Mucosa of rectum (tissue), 2 donors: Measurements from ENCODE around the gene SPEF2.
"Not testable (repeated sequence)": the region's sequence is repeated elsewhere in the genome, so short reads cannot be mapped to it uniquely, and the experiment has no call there.

ENCODE experiments used
- H3K27ac ChIP-seq, 2 donors: one replicate each; pipeline ENCODE4 v1.7.0; 2013; ENCODE audit warnings: inconsistent platforms in 2 of 2, low read depth in 2 of 2, low read length in 2 of 2
- H3K27me3 ChIP-seq, 2 donors: one replicate each; pipeline ENCODE4 v1.7.0; 2013; ENCODE audit warnings: low read length in 2 of 2; ENCODE audit not compliant: control insufficient read depth in 2 of 2, insufficient read depth in 2 of 2
- H3K36me3 ChIP-seq, 2 donors: one replicate each; pipeline ENCODE4 v1.7.0; 2013; ENCODE audit warnings: low read length in 2 of 2; ENCODE audit not compliant: control insufficient read depth in 2 of 2, insufficient read depth in 2 of 2
- H3K4me1 ChIP-seq, 2 donors: one replicate each; pipeline ENCODE4 v1.7.0; 2013; ENCODE audit warnings: low read length in 2 of 2, mild to moderate bottlenecking in 1 of 2; ENCODE audit not compliant: control insufficient read depth in 2 of 2, insufficient read depth in 2 of 2
- H3K4me3 ChIP-seq, 2 donors: one replicate each; pipeline ENCODE4 v1.7.0; 2013; ENCODE audit warnings: low read length in 2 of 2
- H3K9ac ChIP-seq, 2 donors: one replicate each; pipeline ENCODE4 v1.7.0; 2013; ENCODE audit warnings: low read length in 2 of 2, low read depth in 1 of 2, mild to moderate bottlenecking in 1 of 2
- H3K9me3 ChIP-seq, 2 donors: one replicate each; pipeline ENCODE4 v1.7.0; 2013; ENCODE audit warnings: low read length in 2 of 2; ENCODE audit not compliant: control insufficient read depth in 2 of 2
- donor health status: healthy.
- donor health status: Normal muscosa, but diverticular disease.

SPEF2 gene

GRCh38 chr5:35672296-35672655, 54.6 kb downstream of the SPEF2 start:
- H3K27ac ChIP-seq, H3K9ac ChIP-seq, H3K4me1 ChIP-seq, H3K9me3 ChIP-seq, H3K36me3 ChIP-seq, H3K4me3 ChIP-seq, H3K27me3 ChIP-seq: not testable (repeated sequence)

- no peaks in the 10 kb centered on the region for H3K9me3 ChIP-seq
- no peaks in the 10 kb centered on the region for H3K4me1 ChIP-seq
- no peak overlapping the region for H3K4me3 ChIP-seq
- H3K36me3 ChIP-seq = no peaks in the 10 kb centered on the region
- H3K27me3 ChIP-seq = no peaks in the 10 kb centered on the region
- no peak overlapping the region for H3K9ac ChIP-seq
- H3K27ac ChIP-seq = no peak overlapping the region
These were observed 55.3 kb downstream of the SPEF2 start for GRCh38 chr5:35672995-35673394.

GRCh38 chr5:35674049-35674448, 56.4 kb downstream of the SPEF2 start:
- Histone ChIP-seq H3K9ac (no peak overlapping the region), H3K27ac (no peak overlapping the region), H3K9me3 (no peaks in the 10 kb centered on the region), H3K27me3 (no peaks in the 10 kb centered on the region), H3K4me1 (no peaks in the 10 kb centered on the region), H3K36me3 (no peaks in the 10 kb centered on the region), H3K4me3 (no peak overlapping the region)

DNA sequence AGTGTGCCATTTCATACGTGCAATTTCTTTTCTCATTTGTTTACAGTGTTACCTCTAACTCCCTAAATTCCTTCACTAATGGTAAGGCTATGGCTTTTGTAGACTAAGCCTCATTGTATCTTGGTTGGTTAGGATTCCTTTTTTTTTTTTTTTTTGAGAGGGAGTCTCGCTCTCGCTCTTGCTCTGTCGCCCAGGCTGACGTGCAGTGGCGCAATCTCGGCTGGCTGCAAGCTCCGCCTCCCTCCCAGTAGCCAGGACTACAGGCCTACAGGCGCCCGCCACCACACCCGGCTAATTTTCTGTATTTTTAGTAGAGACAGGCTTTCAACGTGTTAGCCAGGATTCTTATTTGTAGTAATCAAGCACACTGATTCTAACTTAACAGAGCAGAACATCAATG, 57.7 kb downstream of the SPEF2 start:
- Histone ChIP-seq H3K4me3 (no peak overlapping the region), H3K9me3 (no peaks in the 10 kb centered on the region), H3K4me1 (no peaks in the 10 kb centered on the region), H3K9ac (no peak overlapping the region), H3K27ac (no peak overlapping the region), H3K27me3 (no peaks in the 10 kb centered on the region), H3K36me3 (no peaks in the 10 kb centered on the region)

DNA sequence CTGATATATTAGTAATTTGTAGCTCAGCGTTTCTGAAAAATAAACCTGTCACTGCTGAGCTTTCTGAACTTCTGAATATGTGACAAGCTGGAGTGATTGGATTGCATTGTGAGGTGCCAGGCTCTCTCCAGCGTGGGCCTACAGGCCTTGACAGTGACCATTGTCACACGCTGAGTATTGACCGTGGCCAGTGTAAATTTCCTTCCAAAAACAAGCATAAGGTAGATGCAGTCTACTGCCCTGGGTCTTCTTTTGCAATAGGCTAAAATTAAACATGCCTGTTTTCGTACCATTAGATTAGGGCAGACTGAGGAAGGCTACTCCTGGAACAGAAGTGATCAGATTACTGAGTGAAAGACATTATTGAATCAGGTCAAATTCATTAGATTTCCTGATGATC, 60.2 kb downstream of the SPEF2 start:
- no peaks in the 10 kb centered on the region for H3K9me3 ChIP-seq
- no peaks in the 10 kb centered on the region for H3K36me3 ChIP-seq
- H3K4me1 ChIP-seq = no peaks in the 10 kb centered on the region
- no peak overlapping the region for H3K9ac ChIP-seq
- no peak overlapping the region for H3K4me3 ChIP-seq
- no peaks in the 10 kb centered on the region for H3K27me3 ChIP-seq
- no peak overlapping the region for H3K27ac ChIP-seq

- H3K9ac ChIP-seq = no peak overlapping the region
- no peaks in the 10 kb centered on the region for H3K9me3 ChIP-seq
- no peak overlapping the region for H3K4me3 ChIP-seq
These were observed 61.0 kb downstream of the SPEF2 start for GRCh38 chr5:35678661-35679060.

DNA sequence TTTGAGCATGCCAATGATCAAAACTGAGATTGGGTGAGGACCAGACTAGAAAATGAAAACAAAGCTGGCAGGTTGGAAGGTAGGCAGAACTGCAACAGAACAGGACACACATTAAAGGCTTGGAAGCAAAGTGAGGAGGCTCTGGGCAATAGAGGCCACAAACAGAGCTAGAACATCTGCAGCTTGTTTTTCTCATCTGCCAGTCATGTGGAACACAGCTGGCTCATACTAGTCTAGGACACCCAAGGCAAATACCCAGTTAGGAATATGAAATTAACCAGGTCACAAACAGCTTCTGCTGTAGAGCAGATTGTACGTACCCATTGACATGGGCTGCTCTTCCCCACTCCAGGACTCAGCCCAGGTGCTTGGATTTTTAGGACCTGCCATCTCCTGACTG, 61.7 kb downstream of the SPEF2 start:
- H3K36me3 ChIP-seq = no peaks in the 10 kb centered on the region
- H3K27me3 ChIP-seq = no peaks in the 10 kb centered on the region

More at GRCh38 chr5:35678661-35679060, 61.0 kb downstream of the SPEF2 start:
- Histone ChIP-seq H3K27me3 (no peaks in the 10 kb centered on the region), H3K4me1 (no peaks in the 10 kb centered on the region), H3K27ac (no peak overlapping the region), H3K36me3 (no peaks in the 10 kb centered on the region)

GRCh38 chr5:35681911-35682310, 64.2 kb downstream of the SPEF2 start:
- H3K9ac ChIP-seq = no peak overlapping the region
- H3K27ac ChIP-seq = no peak overlapping the region
- H3K27me3 ChIP-seq = no peaks in the 10 kb centered on the region
- H3K4me3 ChIP-seq = no peak overlapping the region
- H3K4me1 ChIP-seq = no peaks in the 10 kb centered on the region
- no peaks in the 10 kb centered on the region for H3K9me3 ChIP-seq
- H3K36me3 ChIP-seq = no peaks in the 10 kb centered on the region

More for the DNA sequence above, 61.7 kb downstream of the SPEF2 start:
- Histone ChIP-seq H3K9ac (no peak overlapping the region), H3K27ac (no peak overlapping the region), H3K9me3 (no peaks in the 10 kb centered on the region), H3K4me3 (no peak overlapping the region), H3K4me1 (no peaks in the 10 kb centered on the region)

DNA sequence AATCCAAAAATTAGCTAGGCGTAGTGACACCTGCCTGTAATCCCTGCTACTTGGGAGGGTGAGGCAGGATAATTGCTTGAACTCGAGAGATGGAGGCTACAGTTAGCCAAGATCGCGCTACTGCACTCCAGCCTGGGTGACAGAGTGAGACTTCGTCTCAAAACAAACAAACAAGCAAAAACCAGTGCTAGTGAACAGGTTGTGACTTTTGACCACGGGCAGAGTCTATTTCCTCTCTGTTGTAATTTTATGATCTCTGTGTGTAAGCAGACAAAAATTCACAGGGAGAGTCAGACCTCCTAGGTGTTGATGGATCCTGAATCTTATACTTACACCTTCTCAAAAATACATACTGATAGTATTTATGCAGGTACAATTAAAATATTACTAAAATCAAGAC, 65.8 kb downstream of the SPEF2 start:
- Histone ChIP-seq H3K27me3 (no peaks in the 10 kb centered on the region), H3K36me3 (no peaks in the 10 kb centered on the region), H3K9me3 (no peaks in the 10 kb centered on the region), H3K4me1 (no peaks in the 10 kb centered on the region), H3K27ac (no peak overlapping the region), H3K4me3 (no peak overlapping the region), H3K9ac (no peak overlapping the region)

DNA sequence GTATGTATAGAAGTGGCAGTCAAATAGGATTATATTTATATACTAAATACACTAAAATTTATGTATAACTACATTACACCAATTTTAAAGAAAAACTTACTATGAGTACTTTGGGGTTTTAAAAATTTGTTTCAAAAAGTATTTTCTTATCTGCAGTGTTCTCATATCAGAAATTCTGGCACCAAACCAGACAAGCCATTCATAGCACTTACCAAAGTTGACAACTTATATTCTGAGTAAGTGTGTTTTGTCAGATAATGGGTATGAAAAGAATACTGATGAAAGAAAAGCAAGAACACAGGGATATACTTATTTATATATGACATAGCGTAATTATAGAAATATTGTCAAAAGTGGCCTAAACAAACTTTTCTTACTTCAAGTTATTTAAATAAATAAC, 67.5 kb downstream of the SPEF2 start:
- Histone ChIP-seq H3K4me1 (no peaks in the 10 kb centered on the region), H3K9me3 (no peaks in the 10 kb centered on the region), H3K9ac (no peak overlapping the region), H3K4me3 (no peak overlapping the region), H3K27ac (no peak overlapping the region), H3K27me3 (no peaks in the 10 kb centered on the region), H3K36me3 (no peaks in the 10 kb centered on the region)

GRCh38 chr5:35687961-35688360, 70.3 kb downstream of the SPEF2 start:
- H3K9me3 ChIP-seq = no peaks in the 10 kb centered on the region
- H3K9ac ChIP-seq = no peak overlapping the region
- H3K4me3 ChIP-seq = no peak overlapping the region
- H3K36me3 ChIP-seq = no peaks in the 10 kb centered on the region
- H3K27me3 ChIP-seq = no peaks in the 10 kb centered on the region
- H3K27ac ChIP-seq = no peak overlapping the region
- H3K4me1 ChIP-seq = no peaks in the 10 kb centered on the region
